OCI-M1 (cell line): ENCODE measurements around the gene UGT1A1.

Experiments
- DNase-seq: peaks from one replicate; lab custom pipeline; 2025; lab: John Stamatoyannopoulos, UW

The UGT1A1 gene

GRCh38 chr2:233817995-233818638, 58.0 kb downstream of the UGT1A1 start:
- DNase-seq: no peak

DNA sequence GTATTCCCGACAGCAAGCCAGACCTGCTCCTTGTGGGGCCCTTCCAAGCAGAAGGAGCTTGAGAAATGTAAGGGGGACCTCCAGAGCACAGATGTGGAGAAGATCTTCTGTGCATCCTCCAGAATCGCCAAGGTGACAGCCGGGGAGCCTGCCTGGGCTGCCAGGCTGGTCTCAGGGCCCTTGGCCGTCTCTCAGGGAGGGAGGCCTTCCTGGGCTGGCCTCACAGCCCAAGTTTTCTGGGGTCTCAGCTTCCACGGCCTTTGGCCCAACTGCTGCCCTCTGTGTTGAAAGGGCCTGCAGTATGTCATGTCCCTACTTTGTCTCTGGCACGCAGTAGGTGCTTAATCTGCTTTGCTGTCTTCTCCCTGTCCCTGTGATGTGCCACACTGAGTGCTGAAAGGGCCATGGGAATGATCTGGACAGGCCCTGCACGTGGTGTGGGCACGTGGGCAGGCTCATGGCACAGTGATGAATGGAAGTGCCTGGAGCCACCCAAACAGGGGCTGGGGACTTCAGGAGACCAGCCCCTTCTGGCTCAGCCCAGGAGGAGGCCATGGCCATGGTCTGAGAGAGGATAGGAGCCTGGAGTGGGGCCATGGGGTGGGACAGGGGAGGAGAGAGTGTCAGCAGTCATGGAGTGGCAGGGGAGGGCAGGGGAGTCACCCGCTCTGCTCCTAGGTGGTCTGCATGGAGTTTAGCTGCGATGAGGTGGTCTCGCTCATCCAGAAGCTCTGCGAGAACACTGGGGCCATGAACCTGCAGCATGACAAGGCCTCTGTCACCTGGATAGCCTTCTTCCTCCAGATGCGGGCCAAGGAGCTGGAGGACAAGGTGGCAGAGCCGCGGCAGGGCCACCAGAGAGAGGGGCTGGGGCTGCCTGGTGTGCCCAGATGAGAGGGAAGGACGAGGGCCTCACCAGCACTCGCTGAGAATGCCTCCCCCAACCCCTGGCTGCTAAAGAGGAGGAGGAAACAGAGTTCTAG, 58.9 kb downstream of the UGT1A1 start:
- DNase-seq: no peak

- DNase-seq: no peak
These were observed 60.1 kb downstream of the UGT1A1 start for GRCh38 chr2:233819884-233820773.

DNA sequence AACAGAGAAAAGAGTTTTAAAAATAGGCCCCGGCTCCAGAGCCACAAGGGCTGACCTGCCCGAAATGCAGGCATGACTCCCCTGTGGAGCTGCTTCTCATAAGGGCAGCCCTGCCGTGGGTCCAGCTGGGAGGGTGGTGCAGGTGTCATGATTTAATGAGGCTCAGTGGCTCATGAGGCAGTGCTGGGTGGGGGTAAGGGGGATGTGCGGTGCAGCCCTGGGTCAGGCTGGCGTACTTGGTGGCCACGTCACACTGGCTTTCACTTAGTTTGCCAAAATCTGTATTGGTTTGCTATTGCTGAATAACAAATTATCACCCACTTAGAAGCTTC, 60.7 kb downstream of the UGT1A1 start:
- no peak for DNase-seq

- DNase-seq: no peak
These were observed 61.1 kb downstream of the UGT1A1 start for GRCh38 chr2:233821196-233821595.

DNA sequence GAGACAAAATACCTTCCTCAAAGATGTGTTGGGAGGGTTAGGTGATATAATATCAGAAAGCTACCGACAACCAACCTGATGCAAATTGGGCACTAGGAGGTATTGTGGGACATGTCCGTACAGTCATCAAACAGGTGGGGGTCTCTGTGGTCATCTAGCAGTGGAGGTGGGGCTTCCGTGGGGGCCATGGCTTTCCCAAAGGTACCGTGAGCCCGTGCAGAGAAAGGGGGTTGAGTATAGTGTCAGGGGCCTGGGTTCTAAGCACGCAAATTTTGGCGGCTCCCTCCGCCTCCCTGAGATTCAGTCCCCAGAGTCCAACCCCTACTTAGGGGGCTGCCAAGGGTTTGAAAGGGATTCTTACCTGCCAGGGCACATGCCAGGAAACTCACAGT, 61.6 kb downstream of the UGT1A1 start:
- no peak for DNase-seq

- DNase-seq: no peak
These were observed 62.2 kb downstream of the UGT1A1 start for GRCh38 chr2:233822101-233822771.
